ENCODE measurements around the gene BASP1.

DNA sequence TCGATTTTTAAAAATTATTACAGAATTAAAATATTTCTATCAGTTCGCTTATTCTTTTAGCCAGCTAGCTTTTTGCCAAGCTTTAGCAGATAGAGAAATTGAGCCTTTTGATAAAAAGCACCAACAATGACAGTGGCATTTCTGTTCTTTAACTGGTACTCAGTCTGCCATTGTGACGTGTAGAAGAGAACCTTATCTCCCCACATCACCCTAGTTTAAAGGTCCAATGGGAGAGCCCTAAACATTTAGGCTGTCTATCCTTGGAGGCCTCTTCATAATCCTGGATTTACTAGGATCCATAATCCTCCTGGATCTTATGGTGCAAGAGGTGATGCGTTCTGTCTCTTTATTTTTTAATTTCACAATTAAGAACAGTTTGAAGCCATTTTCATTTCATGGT lies 3.0 kb downstream of the BASP1 start:
- no peak for TF ChIP-seq POLR2A (IDR thresholded peaks at IDR 0.05; ENCODE audit: low read depth, low read length)
- TF ChIP-seq POLR2AphosphoS5 (IDR thresholded peaks at IDR 0.05; ENCODE audit: low read depth, low read length) = no peak
